ENCODE results near the gene PARD6B.
"Not testable (repeated sequence)": the region's sequence is repeated elsewhere in the genome, so short reads cannot be mapped to it uniquely, and the experiment has no call there.

Gene PARD6B

GRCh38 chr20:50765674-50766073 is 34.3 kb downstream of the PARD6B start:
- FAIRE-seq = no peak
- DNase-seq (ENCODE audit: insufficient read length, low spot score) = no peak
- TF ChIP-seq CTCF (IDR thresholded peaks at IDR 0.05; ENCODE audit: insufficient read depth, missing control alignments) = no peak

- not testable (repeated sequence) for FAIRE-seq
These were observed 35.8 kb downstream of the PARD6B start for GRCh38 chr20:50766955-50767809.

GRCh38 chr20:50768991-50769390 is 37.6 kb downstream of the PARD6B start:
- not testable (repeated sequence) for DNase-seq (ENCODE audit: insufficient read length, low spot score); FAIRE-seq

More at GRCh38 chr20:50766955-50767809, 35.8 kb downstream of the PARD6B start:
- peak; percentile 71 for DNase-seq (ENCODE audit: insufficient read length, low spot score)

GRCh38 chr20:50769551-50770085 is 38.2 kb downstream of the PARD6B start:
- not testable (repeated sequence) for DNase-seq (ENCODE audit: insufficient read length, low spot score); FAIRE-seq

- DNase-seq (ENCODE audit: insufficient read length, low spot score); FAIRE-seq: not testable (repeated sequence)
These were observed 40.2 kb downstream of the PARD6B start for GRCh38 chr20:50771419-50772080.

- no peak for TF ChIP-seq CTCF (IDR thresholded peaks at IDR 0.05; ENCODE audit: insufficient read depth, missing control alignments)
- DNase-seq (ENCODE audit: insufficient read length, low spot score) = no peak
- no peak for FAIRE-seq
These were observed 41.2 kb downstream of the PARD6B start for GRCh38 chr20:50772420-50773185.

- no peak for DNase-seq (ENCODE audit: insufficient read length, low spot score)
- TF ChIP-seq CTCF (IDR thresholded peaks at IDR 0.05; ENCODE audit: insufficient read depth, missing control alignments) = no peak
- no peak for FAIRE-seq
These were observed 43.1 kb downstream of the PARD6B start for GRCh38 chr20:50774515-50774914.

- TF ChIP-seq CTCF (IDR thresholded peaks at IDR 0.05; ENCODE audit: insufficient read depth, missing control alignments) = no peak
- FAIRE-seq (no peak), DNase-seq (ENCODE audit: insufficient read length, low spot score) (no peak)
These were observed 44.9 kb downstream of the PARD6B start for GRCh38 chr20:50776122-50776817.
